Loucy (cell line): ENCODE results near the gene NUFIP2.

Experiments
- H2AFZ ChIP-seq: fragments of 200-600 bp; sonication (generic); 2 replicates; pipeline ENCODE4 v1.6.0; 2016; ENCODE audit warnings: antibody characterized with exemption, mild to moderate bottlenecking, low read length, moderate library complexity
- H3F3A ChIP-seq: fragments of 200-600 bp; 2 replicates; pipeline ENCODE4 v1.6.0; 2016; ENCODE audit warnings: antibody characterized with exemption, low read depth, mild to moderate bottlenecking
- H3K27me3 ChIP-seq: fragments of 200-600 bp; sonication (generic); 2 replicates; pipeline ENCODE4 v1.6.1; 2014; ENCODE audit warnings: low read length, mild to moderate bottlenecking; ENCODE audit not compliant: insufficient read depth, poor library complexity, severe bottlenecking
- H3K36me3 ChIP-seq: fragments of 200-600 bp; sonication (generic); 2 replicates; pipeline ENCODE4 v1.6.1; 2016; ENCODE audit warnings: low read length; ENCODE audit not compliant: insufficient read depth
- H3K4me1 ChIP-seq: fragments of 200-600 bp; sonication (generic); 2 replicates; pipeline ENCODE4 v1.5.1; 2014; ENCODE audit warnings: low read length, mild to moderate bottlenecking; ENCODE audit not compliant: insufficient read depth, poor library complexity, severe bottlenecking
- H3K4me2 ChIP-seq: fragments of 200-600 bp; sonication (generic); 2 replicates; pipeline ENCODE4 v1.6.0; 2014; ENCODE audit warnings: antibody characterized with exemption, low read length, low read depth, mild to moderate bottlenecking; ENCODE audit not compliant: poor library complexity, severe bottlenecking
- H3K4me3 ChIP-seq: fragments of 200-600 bp; sonication (generic); 2 replicates; pipeline ENCODE4 v1.5.1; 2014; ENCODE audit warnings: low read length, mild to moderate bottlenecking, mixed read lengths; ENCODE audit not compliant: poor library complexity, severe bottlenecking
- H3K79me2 ChIP-seq: fragments of 200-600 bp; sonication (generic); 2 replicates; pipeline ENCODE4 v1.6.1; 2014; ENCODE audit warnings: low read length; ENCODE audit not compliant: insufficient read depth
- H3K9ac ChIP-seq: fragments of 200-600 bp; sonication (generic); 2 replicates; pipeline ENCODE4 v1.6.0; 2014; ENCODE audit warnings: mild to moderate bottlenecking, low read depth, low read length, moderate library complexity; ENCODE audit not compliant: poor library complexity, severe bottlenecking
- H3K9me2 ChIP-seq: fragments of 200-600 bp; sonication (generic); replicated peaks from 2 replicates; pipeline ENCODE4 v1.6.1; 2016; ENCODE audit warnings: low read depth, low read length, mixed read lengths
- H3K9me3 ChIP-seq: fragments of 200-600 bp; sonication (generic); 2 replicates; pipeline ENCODE4 v1.6.1; 2014; ENCODE audit warnings: mild to moderate bottlenecking, antibody characterized with exemption, low read length, low read depth; ENCODE audit not compliant: insufficient read depth
- H4K20me1 ChIP-seq: fragments of 200-600 bp; sonication (generic); 2 replicates; pipeline ENCODE4 v1.6.0; 2014; ENCODE audit warnings: antibody characterized with exemption, low read length, mild to moderate bottlenecking; ENCODE audit not compliant: insufficient read depth, poor library complexity, severe bottlenecking
- EZH2phosphoT487 ChIP-seq: fragments of 200-600 bp; IDR thresholded peaks from 2 replicates; pipeline ENCODE4 v1.6.1; 2018; ENCODE audit warnings: antibody characterized with exemption, mild to moderate bottlenecking, moderate library complexity, borderline replicate concordance
- TF ChIP-seq, protein P1 (sequence below): fragments of 200-600 bp; sonication (generic); conservative IDR thresholded peaks from 2 replicates; pipeline ENCODE4 v1.5.1; 2014; ENCODE audit warnings: mild to moderate bottlenecking, antibody characterized with exemption, low read length

Gene NUFIP2

DNA sequence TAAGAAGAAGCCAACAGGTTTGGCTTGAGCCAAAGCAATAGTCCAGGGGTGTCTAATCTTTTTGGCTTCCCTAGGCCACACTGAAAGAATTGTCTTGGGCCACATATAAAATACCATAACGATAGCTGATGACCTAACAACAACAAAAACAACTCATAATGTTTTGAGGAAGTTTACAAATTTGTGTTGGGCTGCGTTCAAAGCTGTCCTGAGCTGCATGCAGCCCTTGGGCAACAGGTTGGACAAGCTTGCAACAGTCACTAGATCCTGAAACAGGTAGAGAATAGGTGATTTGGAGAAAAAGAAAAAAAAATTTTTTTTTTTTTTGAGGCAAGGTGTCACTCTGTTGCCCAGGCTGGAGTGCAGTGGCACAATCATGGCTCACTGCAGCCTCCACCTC lies 42.8 kb downstream of the NUFIP2 start:
- no peak overlapping the region for H2AFZ ChIP-seq
- H3K4me1 ChIP-seq: no peaks in the 10 kb centered on the region
- H3K9ac ChIP-seq: no peak overlapping the region

DNA sequence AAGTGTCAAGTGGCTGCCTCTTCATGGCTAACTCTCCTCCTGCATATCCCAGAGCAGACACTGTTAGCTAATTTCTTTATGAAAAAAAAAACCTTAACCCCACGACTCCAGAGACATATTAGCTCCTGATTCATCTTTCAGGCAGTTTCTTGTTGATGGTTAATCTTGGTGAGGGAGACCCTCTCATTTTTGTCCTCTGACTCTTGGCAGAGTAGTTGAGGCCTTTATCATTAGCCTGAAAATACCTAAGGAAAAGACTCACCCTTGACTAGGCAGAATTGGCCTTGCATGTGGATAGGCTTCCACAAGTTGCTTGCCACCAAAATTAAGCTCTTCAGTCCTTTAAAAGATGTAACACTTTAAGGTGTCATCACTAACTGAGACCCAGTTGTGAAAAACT lies 43.3 kb downstream of the NUFIP2 start:
- Histone ChIP-seq H3K9ac (no peak overlapping the region), H3K27me3 (no peaks in the 10 kb centered on the region), H3K79me2 (no peaks in the 10 kb centered on the region), H3K4me2 (no peak overlapping the region), H4K20me1 (peaks cover 4% of the 10 kb centered on the region), H3K9me2 (no peaks in the 10 kb centered on the region), H3K9me3 (no peaks in the 10 kb centered on the region), H3F3A (no peaks in the 10 kb centered on the region), H3K4me1 (no peaks in the 10 kb centered on the region), H3K36me3 (no peaks in the 10 kb centered on the region), H2AFZ (no peak overlapping the region), H3K4me3 (no peak overlapping the region)
- TF ChIP-seq, protein P1, sequence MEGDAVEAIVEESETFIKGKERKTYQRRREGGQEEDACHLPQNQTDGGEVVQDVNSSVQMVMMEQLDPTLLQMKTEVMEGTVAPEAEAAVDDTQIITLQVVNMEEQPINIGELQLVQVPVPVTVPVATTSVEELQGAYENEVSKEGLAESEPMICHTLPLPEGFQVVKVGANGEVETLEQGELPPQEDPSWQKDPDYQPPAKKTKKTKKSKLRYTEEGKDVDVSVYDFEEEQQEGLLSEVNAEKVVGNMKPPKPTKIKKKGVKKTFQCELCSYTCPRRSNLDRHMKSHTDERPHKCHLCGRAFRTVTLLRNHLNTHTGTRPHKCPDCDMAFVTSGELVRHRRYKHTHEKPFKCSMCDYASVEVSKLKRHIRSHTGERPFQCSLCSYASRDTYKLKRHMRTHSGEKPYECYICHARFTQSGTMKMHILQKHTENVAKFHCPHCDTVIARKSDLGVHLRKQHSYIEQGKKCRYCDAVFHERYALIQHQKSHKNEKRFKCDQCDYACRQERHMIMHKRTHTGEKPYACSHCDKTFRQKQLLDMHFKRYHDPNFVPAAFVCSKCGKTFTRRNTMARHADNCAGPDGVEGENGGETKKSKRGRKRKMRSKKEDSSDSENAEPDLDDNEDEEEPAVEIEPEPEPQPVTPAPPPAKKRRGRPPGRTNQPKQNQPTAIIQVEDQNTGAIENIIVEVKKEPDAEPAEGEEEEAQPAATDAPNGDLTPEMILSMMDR: no peak
- no peak for TF ChIP-seq EZH2phosphoT487

More for the DNA sequence above, 42.8 kb downstream of the NUFIP2 start:
- Histone ChIP-seq H3K9me2 (no peaks in the 10 kb centered on the region), H3K79me2 (no peaks in the 10 kb centered on the region), H3K27me3 (no peaks in the 10 kb centered on the region), H3K4me3 (no peak overlapping the region), H4K20me1 (peaks cover 9% of the 10 kb centered on the region), H3K4me2 (no peak overlapping the region), H3K36me3 (no peaks in the 10 kb centered on the region), H3K9me3 (no peaks in the 10 kb centered on the region), H3F3A (no peaks in the 10 kb centered on the region)
- TF ChIP-seq, protein P1: no peak
- no peak for TF ChIP-seq EZH2phosphoT487

DNA sequence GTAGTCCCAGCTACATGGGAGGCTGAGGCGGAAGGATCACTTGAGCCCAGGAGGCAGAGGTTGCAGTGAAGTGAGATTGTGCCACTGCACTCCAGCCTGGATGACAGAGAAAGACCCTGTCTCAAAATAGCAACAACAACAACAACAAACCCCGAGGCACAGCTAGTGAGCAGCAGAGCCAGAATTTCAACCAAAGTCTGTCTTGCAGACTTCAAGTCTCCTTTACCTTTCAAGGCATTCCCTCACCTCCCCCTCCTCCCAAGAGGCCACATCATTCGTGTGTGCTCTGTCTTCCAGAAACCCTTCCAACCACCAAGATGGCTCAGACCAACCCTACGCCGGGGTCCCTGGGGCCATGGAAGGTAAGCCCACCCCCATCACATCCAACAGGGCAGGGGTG lies 45.1 kb downstream of the NUFIP2 start:
- Histone ChIP-seq H3K9ac (no peak overlapping the region), H3K36me3 (no peaks in the 10 kb centered on the region), H3F3A (no peaks in the 10 kb centered on the region), H3K79me2 (no peaks in the 10 kb centered on the region), H3K27me3 (no peaks in the 10 kb centered on the region), H3K9me2 (no peaks in the 10 kb centered on the region), H3K4me3 (no peak overlapping the region), H3K4me2 (no peak overlapping the region), H4K20me1 (no peaks in the 10 kb centered on the region), H3K4me1 (no peaks in the 10 kb centered on the region), H2AFZ (no peak overlapping the region), H3K9me3 (no peaks in the 10 kb centered on the region)
- TF ChIP-seq, protein P1: no peak
- no peak for TF ChIP-seq EZH2phosphoT487
